ENCODE results near the gene HFE.

HFE gene

GRCh38 chr6:26140254-26140966 lies 53.2 kb downstream of the HFE start:
- DNase-seq = no peak

- DNase-seq = no peak
Measured at GRCh38 chr6:26140967-26141294, 53.7 kb downstream of the HFE start.

- no peak for DNase-seq
Measured at GRCh38 chr6:26141378-26141904, 54.2 kb downstream of the HFE start.

GRCh38 chr6:26142026-26142425 lies 54.8 kb downstream of the HFE start:
- no peak for DNase-seq
